ENCODE data around the gene HBG1. TPM values are rescaled to one million over a fixed set of nuclear protein-coding genes. Genes with fewer than 3 reads are reported as not detected.
"Not testable (repeated sequence)": the region's sequence is repeated elsewhere in the genome, so short reads cannot be mapped to it uniquely, and the experiment has no call there.

The HBG1 gene
- not detected in 2 replicates for total RNA-seq (2021; fragmentation: NEBNext Ultra II Directional; extraction: Animal tissue kit (Norgen Biotek cat#: 25700))
- polyA plus RNA-seq (2011; rRNA removed) = 0.26 TPM in 1 of 2 replicates, not detected in the other
- polyA plus RNA-seq (2011; cell fraction: cytosol; rRNA removed) = not detected
- not detected for polyA plus RNA-seq (2011; cell fraction: nucleus; rRNA removed)
- not detected in 4 replicates for polyA plus RNA-seq (2012, experiment 1 of 2)
- not detected for polyA plus RNA-seq (2012, experiment 2 of 2)
- 0.14 TPM for polyA plus RNA-seq (2013, experiment 1 of 2)
- 0.07 TPM for polyA plus RNA-seq (2013, experiment 2 of 2)
- polyA minus RNA-seq (2011; rRNA and poly(A)+ RNA removed) = 1.8 TPM in 1 of 2 replicates, not detected in the other
- polyA minus RNA-seq (2011; cell fraction: cytosol; rRNA and poly(A)+ RNA removed) = 16.3 TPM
- polyA minus RNA-seq (2011; cell fraction: nucleus; rRNA and poly(A)+ RNA removed) = not detected
- long read RNA-seq, experiment 1 = 0 reads
- long read RNA-seq, experiment 2 = 0 reads

GRCh38 chr11:5249807-5250396 is at the start of gene HBG1:
Gene HBG1, minus strand, starts transcription at chr11:5249857. Its CDS starts 53 bp downstream, at chr11:5249804.
- H4K20me1 ChIP-seq (replicated peaks in 1 of 2; ENCODE audit: control insufficient read depth in 1 of 2, insufficient read depth in 2 of 2, low read length in 2 of 2); H3K27me3 ChIP-seq (replicated peaks in 1 of 4; ENCODE audit: control insufficient read depth in 3 of 4, extremely low read depth in 1 of 4, insufficient read depth in 3 of 4, low read length in 3 of 4); H3K4me1 ChIP-seq (replicated peaks in 1 of 4; ENCODE audit: control insufficient read depth in 3 of 4, insufficient read depth in 4 of 4, low read length in 3 of 4); H2BK20ac ChIP-seq (ENCODE audit: low read length); H2BK12ac ChIP-seq (ENCODE audit: low read depth, low read length); H3K23me2 ChIP-seq (ENCODE audit: low read depth, low read length); H3K4me2 ChIP-seq (ENCODE audit: insufficient read depth in 1 of 2, low read depth in 2 of 2, low read length in 2 of 2); H3K9me3 ChIP-seq (ENCODE audit: insufficient read depth in 2 of 2, low read depth in 1 of 2, low read length in 1 of 2); H3K56ac ChIP-seq (replicated peaks; ENCODE audit: insufficient read length, low read depth, low read length); POLR2A ChIA-PET (ENCODE audit: partially characterized antibody); H3K36me3 ChIP-seq (ENCODE audit: control insufficient read depth in 2 of 4, insufficient read depth in 4 of 4, low read length in 3 of 4); H3K18ac ChIP-seq (ENCODE audit: extremely low read depth, low read length); H2BK5ac ChIP-seq (ENCODE audit: low read depth, low read length); H3K79me2 ChIP-seq (ENCODE audit: control insufficient read depth in 1 of 2, insufficient read depth in 2 of 2, low read length in 2 of 2); H3K4me3 ChIP-seq (ENCODE audit: extremely low read depth in 1 of 4, insufficient read depth in 2 of 4, low read depth in 3 of 4, low read length in 4 of 4); FAIRE-seq; H3K23ac ChIP-seq (ENCODE audit: insufficient read length); H2AK5ac ChIP-seq (ENCODE audit: low read depth, low read length); H2BK120ac ChIP-seq (replicated peaks; ENCODE audit: low read depth, low read length); H4K8ac ChIP-seq (ENCODE audit: extremely low read depth, insufficient read depth, low read length); H2AFZ ChIP-seq (ENCODE audit: low read length); H3K9ac ChIP-seq (replicated peaks in 1 of 4; ENCODE audit: extremely low read depth in 1 of 4, low read depth in 3 of 4, low read length in 3 of 4); H3K4ac ChIP-seq (replicated peaks; ENCODE audit: insufficient read length, low read depth, low read length); H3K27ac ChIP-seq (ENCODE audit: low read depth, low read length); H4K5ac ChIP-seq (ENCODE audit: insufficient read length, low read depth, low read length); H3K79me1 ChIP-seq (ENCODE audit: low read depth, low read length); H3K14ac ChIP-seq (ENCODE audit: insufficient read length); H2BK15ac ChIP-seq (ENCODE audit: low read length); DNase-seq (ENCODE audit: low read depth in 1 of 2, low spot score in 2 of 2); H4K91ac ChIP-seq (replicated peaks; ENCODE audit: insufficient read length, low read length): not testable (repeated sequence)
- WGBS, 2 experiments (ENCODE audit: extremely low coverage in 1 of 2, insufficient coverage in 1 of 2, insufficient read length in 1 of 2, insufficient replicate concordance in 2 of 2, low coverage in 1 of 2, low lambda C conversion rate in 2 of 2, missing lambda C conversion rate in 1 of 2) = 91% methylated on average over 2 of the region's 9 CpGs; no CpG with 5 or more reads in 1 of the 2 experiments
- CTCF ChIA-PET (ENCODE audit: partially characterized antibody) = interaction anchor here (1.1 kb wide), 1 partner anchor 31 kb away, joined by 3 read pairs; no protein-coding TSS in a partner anchor

Data from H1 (cell line).